RPMI8226 (cell line): Measurements from ENCODE around the gene PAMR1.
A peak's percentile ranks its signal among the peaks of the same experiment; 100 is the strongest.

ENCODE experiments used
- DNase-seq: peaks from one replicate; pipeline ENCODE4 v3.0.0-alpha.2; 2015

Gene PAMR1

DNA sequence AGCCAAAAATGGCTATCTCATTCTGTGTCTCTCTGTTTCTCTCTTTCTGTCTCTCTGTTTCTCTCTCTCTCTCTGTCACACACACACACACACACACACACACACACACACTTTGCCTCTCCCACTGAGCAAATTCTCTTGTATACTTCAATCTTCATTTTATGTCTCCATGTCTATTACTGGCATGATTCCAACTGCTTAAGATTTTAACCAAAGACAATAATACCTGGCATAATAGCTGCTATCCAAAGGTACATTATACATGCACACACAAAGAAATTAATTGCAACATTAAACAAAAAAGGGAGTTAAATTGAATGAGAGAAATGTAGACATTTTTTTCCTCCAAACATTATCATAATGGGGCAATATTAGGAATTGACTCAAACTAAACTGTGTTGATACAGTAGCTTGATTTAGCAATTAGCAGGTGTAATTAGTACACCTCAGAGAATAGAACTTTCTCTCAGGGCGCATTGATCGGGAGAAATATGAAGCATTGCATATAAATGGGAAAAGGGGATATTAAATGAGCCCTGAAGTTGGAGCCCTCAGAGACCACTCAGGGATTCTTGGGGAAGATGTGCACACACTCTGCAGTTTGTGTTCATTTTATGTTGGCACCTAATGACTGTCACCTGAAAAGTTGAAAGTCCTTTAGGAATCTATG is 88.7 kb downstream of the PAMR1 start:
- no peak for DNase-seq

DNA sequence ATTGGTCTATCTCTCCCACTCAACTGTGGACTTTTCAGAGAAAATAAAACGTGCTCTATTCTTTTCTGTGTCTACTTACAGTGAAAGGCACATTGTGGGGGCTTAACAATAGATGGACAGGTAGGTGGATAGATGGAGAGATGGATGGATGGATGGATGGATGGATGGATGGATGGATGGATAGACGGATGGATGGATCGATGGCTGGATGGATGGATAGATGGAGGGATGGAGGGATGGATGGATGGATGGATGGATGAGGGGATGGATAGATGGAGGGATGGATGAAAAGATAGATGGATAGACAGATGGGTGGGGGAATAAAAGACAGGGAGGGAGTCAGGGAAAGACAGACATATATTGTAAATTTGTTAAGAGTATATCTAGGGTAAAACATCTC is 91.8 kb downstream of the PAMR1 start:
- DNase-seq: no peak

DNA sequence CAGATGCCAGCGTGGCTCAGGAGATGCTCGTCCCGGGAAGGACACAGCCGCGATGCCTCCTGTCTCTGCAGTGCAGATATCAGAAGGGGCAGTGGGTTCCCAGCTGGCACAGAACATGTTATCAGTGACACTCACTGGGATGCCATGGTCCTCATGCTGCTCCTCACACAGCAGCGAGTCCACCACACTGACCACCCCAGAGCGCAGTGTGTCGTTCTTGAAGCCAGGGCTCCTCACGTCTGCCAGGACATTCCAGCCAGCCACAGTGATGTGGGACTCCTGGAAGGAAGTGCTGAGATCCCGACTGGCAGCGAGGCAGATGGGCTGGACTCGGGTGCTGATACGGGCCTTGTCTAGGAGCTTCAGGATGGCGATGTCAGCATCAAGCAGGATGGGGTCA is 93.0 kb downstream of the PAMR1 start:
- no peak for DNase-seq

DNA sequence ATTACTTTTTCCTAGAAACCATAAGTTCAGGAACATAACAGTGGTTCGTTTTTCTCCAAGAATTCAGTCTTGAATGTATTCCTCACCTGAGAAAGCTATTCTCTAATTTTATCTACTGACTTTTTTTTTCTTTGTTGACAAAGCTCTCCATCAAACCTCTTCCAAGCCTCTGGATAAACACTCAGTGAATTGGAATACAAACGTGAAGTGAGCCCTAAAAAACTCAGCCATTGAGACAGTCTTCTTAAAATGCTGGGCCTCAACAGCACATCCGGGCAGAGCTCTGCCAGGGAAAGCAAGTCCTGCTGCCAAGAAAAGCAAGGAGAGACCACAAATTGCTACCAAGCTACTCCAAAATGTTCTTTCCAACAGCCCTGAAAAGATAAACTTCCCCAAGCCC is 98.3 kb downstream of the PAMR1 start:
- no peak for DNase-seq

DNA sequence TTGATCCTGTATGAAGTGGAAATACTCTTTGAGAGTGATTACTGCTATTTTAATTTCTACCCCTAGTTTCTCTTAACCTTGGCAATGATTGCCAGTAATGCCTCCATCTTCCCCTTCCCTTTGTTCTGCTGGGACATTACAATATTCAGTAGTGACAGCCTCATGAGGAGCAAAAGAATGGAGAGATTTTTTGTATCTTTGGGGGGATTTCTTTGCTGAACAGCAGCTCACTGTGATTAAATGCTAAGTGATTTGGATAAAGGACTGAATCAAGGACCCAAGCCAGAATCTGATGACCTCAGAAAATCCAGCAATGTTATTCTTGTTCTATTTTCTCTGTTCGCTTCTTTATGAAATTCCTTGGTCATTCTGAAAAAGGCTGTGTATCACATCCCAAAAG is 99.1 kb downstream of the PAMR1 start:
- no peak for DNase-seq

DNA sequence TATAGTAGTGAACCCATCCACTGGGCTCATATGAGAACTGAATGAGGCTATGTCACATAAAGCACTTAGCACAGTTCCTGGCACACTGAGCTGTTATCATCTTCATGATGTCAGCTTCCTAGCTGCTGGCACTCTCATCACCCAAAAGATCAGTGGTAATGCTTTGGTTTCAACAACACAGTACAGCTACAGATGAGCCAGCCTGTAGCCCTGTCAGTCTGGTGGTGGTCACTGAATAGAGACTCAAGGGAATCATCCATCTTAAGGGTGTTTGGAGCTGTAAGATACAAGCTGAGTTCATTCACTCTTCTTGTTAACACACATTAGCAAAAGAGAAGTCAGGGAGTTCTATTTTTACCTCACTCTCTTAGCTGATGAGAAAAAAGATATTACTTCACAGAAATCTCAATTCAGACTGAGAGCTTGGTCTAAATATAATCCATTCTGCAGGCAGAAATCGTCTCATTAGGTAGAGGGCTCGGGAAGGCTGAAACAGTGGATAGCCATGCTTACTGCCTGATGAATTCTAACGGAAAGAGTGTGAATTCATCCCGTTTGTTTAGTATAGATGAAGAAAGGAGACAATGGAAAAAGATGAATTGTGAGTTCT is 99.7 kb downstream of the PAMR1 start:
- no peak for DNase-seq

DNA sequence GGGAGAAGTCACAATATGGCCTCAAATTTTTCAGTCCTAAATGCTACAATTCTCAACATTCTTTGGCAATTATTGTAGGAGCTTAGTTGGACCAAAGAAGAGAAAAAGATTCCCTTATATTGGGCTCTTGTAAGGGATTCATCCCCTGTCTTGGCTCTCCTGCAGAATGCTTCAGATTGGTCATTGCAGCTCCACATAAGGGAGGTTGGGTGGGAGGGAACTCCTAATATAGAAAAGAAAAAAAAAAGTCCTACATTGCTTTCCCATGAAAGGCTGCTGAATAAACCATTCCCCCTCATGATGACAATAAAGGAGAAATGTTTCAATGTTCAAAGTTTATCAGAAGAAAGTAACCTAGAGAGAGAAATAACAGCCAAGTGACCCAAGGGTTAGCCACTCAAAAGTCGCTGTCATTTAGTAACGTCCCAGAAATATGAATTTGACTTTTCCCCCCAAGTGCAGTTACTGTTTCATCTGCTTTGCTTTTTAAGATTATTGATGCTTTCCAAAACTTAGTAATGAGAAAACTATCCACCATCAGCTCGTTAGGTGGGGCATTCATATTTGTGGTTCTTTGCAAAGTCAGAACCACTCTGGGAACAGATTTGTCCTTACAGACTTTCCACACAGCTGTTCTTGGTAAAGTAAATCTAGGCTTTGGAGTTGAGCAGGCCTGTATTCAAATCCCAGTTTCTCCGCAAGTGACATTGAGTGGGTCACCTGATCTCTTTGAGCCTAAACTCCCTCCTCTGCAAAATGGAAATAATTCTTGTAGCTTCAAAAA is 101.1 kb downstream of the PAMR1 start:
- DNase-seq: no peak

DNA sequence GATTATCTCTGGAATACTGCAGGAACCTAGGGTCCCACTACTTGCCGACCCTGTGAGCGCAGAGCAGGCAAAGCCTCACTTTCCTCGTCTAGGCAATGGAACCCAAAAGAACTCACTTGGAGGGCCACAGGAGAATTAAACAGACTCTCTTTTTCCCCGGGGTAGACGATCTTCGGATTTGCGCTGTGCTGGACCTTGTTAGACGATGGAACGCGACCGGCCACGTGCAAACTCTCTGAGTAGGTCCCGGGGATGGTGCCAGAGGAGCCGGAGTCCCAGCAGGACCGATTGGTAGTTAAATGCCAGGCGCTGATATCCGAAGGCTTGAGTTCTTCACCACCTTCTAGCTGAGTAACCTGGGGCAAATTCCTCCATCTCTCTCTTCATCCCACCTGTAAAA is 105.0 kb downstream of the PAMR1 start:
- DNase-seq: no peak

DNA sequence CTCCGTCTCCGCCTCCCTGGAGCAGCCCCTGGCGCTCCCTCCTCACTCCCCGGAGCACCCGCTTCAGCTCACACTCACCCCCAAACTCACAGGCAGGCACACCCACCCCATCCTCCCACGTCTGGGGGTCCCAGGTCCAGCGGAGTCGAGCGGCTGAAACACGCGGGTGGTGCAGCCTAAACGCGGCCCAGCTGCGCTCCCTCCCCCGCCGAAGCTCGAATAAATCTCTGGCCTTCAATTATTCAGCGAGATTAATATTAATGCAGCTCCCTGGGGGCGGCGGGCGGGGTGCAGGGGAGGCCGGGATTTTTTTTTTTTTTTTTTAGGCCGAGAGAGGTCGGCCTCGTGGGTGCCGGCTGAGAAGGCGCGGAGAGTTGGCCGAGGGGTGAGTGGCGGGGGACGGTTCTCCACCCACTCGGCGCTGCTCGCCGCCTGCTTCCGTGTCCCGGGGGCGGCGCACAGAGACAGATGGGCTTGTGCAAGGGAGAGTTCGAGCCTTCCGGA is 105.5 kb downstream of the PAMR1 start:
- DNase-seq: no peak

DNA sequence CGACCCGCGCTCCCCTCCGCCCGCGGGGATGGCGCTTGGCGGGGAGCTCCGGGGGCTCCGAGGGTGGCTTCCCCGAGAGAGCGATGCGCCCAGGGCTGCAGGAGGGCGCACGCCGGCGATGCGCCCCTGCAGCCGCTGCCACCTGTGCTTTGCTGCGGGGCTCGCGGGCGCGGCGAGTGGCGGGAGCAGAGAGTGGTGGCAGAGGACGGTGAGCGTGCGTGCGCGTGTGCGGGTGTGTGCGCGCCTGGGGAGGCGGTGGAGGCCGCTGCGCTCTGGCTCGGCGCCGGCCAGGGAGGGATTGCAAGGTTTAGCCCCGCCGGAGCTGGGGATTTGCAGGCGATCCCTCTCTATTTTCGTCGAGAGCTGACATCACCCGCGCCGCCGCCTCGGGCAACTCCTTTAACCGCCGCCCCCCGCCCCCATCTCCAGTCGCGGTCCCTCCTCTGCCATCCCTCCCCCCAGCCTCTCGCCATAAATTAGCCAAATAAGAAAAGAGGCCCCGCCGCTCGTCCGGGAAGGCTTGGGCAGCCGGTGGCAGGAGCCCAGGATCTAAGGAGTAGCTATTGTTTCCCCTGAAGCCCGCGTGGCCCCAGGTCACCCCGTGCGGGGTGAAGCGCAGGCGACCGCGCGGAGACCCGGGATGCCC is 106.1 kb downstream of the PAMR1 start, which contains the start of gene SLC1A2:
Gene SLC1A2 (minus strand): TSS at position 375 of the 646 bp plus-strand sequence. CDS start 592 bp downstream, outside the sequence.
- no peak for DNase-seq

DNA sequence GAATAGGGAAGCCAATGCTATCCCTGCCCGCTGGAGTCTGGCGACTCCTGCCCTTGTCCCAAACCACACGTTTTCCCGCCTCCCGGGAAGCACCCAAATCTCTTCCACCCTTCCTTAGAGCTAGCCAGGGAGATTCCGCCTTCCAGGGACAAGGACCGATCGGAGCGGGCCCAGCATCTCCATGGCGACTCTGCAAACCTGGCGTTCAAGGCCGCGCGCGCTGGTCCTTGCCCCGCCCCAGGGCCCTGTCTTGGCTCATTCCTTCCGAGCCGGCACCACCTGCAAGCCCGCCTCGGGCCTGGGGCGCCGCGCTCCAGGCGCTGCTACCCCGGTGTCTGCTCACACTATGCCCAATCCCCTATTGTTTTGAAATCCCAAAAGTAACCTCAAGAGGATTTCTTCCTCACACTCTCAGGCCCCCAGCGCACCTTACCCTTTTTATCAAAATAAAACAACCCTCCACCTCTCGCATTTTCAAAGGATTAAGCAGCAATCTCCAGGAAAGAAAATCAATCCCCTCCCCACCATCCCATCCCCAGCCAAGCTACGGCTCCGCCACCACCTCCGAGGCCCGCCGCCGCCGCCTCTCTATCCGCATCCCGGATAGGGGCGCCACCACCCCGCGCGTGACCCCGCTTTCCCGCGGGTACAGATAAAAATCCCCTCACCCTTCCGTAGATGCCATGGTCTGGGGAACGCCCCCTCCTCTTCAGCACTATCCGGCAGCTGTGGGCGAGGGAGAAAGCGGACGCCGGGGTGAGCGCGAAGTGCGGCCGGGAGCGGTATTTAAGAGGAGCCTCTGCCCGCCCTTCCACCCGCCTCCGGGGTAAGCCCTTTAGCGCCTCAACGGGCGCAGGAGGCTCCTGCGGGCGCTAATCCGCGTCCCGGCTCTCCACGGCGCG is 106.9 kb downstream of the PAMR1 start:
- DNase-seq: no peak

DNA sequence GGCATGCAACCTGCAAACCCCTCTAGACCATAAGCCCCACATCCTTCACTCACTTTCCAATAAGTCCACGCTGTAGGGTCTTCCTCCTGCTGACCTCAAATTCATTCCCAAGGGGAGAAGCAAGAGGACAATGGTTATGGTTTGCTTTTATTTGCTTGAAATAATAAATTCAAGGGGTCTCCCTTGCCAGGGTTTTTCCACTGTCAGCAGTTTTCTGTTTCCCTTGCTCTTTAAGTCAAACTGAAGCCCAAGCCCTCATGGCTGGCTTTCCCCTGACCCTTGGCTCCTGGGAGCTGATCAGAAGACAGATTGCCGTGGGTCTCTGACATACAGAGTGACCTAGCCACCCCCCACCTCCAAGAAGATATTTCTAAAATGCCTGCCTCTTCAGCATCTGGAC is 109.9 kb downstream of the PAMR1 start:
- DNase-seq: no peak

DNA sequence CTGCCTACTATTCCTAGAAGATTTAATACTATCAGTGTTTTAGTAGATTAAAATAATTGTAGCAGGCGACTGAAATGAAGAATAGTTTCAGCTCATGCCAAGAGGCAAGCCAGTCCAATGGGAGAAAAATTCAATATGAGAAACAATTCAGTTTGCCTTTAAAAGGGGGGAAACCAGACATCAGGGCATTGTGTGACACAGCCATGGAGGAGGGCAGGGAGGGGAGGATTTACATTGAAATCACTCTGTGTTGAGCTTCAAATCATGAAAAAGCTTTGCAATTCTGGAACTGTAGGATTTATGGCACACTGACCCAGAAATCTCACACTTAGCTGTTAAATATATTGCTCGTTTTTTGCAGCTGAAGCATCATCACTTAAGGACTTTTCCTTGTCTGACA is 110.6 kb downstream of the PAMR1 start:
- DNase-seq: no peak

DNA sequence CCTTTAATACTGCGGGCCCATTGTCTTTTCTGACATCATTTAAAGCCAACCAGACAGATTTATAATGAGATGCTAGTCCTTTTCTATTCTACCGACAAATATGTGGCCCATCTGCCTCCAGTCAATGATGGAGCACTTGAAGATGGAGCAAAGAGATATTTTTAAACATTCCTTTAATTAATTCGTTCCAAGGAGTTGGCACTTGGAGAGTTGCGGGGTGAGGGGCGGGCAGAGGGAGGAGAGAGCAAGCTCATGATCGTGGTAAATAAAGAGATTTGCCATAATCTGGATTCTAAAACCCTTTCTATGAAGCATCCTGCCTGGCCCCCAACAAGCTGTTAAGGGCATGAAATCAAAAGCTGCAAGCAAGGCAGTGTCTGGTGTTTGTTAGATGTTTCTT is 111.1 kb downstream of the PAMR1 start:
- no peak for DNase-seq

DNA sequence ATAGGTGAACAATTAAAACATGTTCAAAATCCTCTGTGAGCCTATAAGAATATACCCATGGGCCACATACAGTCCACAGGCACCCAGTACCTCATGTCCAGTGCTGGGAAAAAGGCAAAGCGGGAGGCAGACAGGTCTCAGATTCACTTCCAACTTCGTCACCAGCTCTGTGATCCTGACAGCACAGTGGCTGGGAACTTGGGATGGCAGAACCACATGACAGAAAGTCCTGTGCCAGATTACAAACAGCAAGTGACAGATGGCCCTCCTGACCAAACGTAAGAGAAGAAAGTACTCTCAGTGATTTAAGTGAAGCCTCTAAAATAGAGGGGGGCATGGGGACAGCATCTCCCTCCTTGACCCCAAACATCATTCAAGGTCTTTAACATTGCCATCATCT is 111.8 kb downstream of the PAMR1 start:
- no peak for DNase-seq

DNA sequence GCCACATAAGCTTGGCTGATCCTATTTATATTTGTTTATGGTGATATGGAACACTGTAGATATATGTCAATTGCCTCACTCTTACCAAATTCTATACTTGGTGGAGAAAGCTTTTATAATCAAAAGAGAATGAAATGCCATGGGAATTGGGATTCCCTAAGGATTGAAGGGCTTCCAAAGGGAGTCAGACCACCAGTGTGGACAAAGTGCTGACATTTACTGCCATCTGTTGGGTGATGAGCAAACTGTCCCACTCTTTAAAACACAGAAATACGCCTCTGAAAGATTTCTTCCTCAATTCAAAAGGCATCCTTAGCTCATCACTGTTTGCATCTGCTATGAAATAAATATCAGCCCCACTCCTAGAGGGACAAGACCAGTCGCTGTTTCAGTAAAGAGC is 113.1 kb downstream of the PAMR1 start:
- no peak for DNase-seq

DNA sequence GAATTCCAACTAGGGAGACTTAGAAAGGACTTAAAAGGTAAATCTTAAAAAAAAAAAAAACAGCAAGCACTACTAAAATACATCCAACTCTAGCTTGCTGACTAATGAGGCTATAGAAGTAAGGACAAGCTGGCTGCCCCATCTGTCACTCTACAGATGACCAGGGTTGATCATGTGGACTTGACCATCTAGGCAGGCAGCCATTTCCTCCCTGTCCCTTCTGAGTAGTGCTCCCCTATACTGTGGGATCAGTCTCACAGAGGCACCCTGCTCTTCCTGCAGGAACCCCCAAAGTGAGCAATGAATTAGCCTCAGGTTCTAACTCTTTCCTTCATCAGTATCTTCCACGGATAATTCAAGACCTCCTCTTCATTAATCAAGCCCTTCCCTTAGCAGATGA is 118.4 kb downstream of the PAMR1 start:
- DNase-seq: no peak

DNA sequence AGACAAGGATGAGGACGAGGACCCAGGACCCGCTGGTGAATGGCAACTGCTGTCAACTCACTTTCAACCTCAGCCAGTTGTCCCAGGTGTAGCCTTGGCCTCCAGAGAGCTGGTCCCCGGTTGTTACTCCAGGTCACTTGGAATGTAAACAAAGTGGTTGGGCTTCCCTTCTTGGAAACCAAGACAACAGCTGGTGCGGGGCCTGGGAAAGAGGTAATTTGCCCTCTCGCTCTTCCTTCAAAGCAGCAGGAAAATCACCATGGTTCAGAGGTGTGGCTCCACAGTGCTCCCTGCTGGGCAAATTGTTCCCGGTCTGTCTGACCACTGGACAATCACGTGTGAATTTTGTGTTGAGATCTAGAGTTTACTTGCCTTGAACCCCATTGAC is 121.0 kb downstream of the PAMR1 start:
- DNase-seq: peak; percentile 6

DNA sequence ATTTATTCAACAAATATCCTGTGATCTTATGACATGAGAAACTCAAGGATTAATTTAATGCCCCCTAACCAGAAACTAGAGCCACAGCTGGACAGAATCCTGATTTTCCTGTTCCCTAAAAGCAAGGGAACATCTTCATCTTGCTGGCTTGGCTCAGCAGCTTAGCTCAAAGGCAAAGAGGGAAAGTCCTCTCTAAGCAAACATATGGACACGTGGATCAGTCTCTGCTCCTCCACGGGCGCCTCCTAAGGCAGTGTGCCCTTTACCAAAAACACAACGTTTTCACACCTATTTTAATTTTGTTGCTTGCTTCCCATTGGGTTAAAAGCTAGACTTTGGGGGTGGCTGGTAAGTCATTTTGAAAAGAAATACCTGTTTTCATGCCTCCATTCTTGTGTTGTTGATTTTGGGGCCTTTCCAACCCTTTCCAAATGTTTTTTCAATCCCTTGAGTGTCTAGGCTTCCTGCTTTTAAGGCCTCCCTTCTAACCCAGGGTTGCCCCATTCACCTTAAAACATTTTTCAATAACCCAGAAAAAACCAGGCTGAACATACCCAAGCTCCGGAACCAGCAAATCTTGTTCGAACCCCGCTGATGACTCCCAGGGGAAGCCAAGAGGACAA is 121.5 kb downstream of the PAMR1 start:
- DNase-seq: no peak

DNA sequence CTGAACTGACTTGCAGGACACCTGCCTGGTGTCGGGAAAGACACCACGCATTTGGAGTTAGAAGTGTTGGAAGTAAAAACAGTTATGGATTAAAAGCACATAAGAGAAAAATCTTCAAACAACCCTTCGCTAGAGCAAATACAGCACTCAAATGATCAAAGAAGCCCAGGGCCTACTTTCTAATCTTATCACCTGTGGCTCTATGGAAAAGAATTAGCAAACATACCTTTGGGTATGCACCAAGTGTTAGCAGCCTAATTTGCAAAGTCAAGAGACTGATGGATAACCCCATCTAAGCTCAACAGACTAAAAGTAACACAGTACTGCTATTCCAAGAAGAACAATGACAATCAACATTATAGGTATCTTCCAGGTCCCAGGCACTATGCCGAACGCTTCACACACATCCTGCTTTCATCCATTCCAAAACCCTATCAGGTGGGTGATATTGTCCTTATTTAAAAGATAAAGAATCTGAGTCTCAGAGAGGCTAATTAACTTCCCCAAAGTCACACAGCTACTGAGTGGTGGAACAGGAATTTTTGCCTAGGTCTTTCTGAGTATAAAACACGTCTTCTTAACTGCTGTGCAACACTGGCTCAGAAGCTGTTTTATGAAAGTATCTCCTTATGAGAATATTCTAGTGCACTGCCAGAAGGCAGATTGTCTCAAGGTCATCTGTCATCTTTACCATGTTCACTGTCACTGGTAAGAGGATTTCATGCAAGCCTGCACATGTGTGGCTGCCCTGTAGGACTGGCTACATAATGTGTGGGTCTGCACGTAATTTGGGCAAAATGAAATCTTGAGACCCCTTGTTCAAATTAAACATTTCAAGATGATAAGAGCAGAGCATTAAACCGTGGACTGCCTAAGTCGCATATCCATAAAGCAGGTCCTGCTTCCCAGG is 122.4 kb downstream of the PAMR1 start:
- DNase-seq: no peak

DNA sequence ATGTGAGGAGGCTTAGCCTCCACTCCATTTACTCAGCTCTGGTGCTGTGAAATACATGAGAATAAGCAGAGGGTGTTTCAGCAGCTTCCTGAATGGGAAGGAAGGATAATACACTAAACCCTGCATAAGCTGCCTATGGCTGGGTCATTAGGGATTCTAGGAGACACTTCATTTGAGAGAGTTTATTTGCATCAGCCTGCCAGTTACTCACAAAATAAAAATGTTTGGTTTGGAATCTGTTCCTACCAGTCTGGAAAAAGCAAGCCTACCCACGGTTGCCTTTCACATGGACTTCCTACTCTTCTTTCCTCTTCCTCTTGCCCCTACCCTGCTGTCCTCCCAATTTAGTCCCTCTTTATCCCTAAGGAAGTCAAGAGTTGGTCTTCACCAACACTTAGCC is 126.5 kb downstream of the PAMR1 start:
- DNase-seq: no peak
